GM10248 (cell line): ENCODE results near the gene ARHGEF25.
"Not testable (repeated sequence)": the region's sequence is repeated elsewhere in the genome, so short reads cannot be mapped to it uniquely, and the experiment has no call there.

Experiments
- CTCF ChIA-PET: fragments of 300-600 bp; sonication (Branson Sonifier 250); formaldehyde crosslinking; extraction: SDS; loops from one replicate; lab custom pipeline; 2021; ENCODE audit warnings: antibody characterized with exemption; lab: Yijun Ruan, JAX
- POLR2A ChIA-PET: fragments of 350-650 bp; sonication (Branson Sonifier 250); formaldehyde crosslinking; extraction: SDS; loops from one replicate; lab custom pipeline; 2020; ENCODE audit warnings: antibody characterized with exemption; lab: Yijun Ruan, JAX
- DNase-seq: peaks from one replicate; pipeline ENCODE4 v3.0.0; 2012; ENCODE audit errors: extremely low spot score
- TF ChIP-seq, protein P1 (sequence below): IDR thresholded peaks from 2 replicates; pipeline ENCODE4 v1.5.1; 2012; ENCODE audit warnings: mild to moderate bottlenecking, low read depth; ENCODE audit errors: extremely low read depth, missing control alignments, control extremely low read depth

Gene ARHGEF25

DNA sequence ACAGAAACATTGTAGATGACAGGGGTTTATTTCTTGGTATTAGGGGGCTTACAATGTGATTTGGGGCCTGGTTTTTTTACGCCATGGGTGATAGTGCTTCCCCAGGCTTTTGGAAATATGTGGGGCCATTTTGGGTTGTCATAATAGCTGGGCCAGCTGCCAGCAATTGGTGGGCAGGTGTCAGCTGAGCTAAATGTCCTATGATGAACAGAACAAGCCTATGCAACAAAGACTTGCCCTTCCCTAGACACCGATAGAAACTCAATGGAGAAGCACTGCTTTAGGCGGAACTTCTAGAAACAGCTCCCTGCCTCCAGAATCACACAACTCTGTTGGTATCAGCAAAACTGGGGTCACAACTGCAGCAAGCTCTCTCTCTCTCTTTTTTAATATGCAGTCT is 26.9 kb downstream of the ARHGEF25 start:
- TF ChIP-seq, protein P1, sequence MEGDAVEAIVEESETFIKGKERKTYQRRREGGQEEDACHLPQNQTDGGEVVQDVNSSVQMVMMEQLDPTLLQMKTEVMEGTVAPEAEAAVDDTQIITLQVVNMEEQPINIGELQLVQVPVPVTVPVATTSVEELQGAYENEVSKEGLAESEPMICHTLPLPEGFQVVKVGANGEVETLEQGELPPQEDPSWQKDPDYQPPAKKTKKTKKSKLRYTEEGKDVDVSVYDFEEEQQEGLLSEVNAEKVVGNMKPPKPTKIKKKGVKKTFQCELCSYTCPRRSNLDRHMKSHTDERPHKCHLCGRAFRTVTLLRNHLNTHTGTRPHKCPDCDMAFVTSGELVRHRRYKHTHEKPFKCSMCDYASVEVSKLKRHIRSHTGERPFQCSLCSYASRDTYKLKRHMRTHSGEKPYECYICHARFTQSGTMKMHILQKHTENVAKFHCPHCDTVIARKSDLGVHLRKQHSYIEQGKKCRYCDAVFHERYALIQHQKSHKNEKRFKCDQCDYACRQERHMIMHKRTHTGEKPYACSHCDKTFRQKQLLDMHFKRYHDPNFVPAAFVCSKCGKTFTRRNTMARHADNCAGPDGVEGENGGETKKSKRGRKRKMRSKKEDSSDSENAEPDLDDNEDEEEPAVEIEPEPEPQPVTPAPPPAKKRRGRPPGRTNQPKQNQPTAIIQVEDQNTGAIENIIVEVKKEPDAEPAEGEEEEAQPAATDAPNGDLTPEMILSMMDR: no peak
- DNase-seq: no peak
- ChIA-PET POLR2A (no interaction called here), CTCF (interaction anchor here (1.0 to 2.8 kb wide), 8 partner anchors 14 to 180 kb away, joined by 3 to 11 read pairs (median 6); no protein-coding TSS in a partner anchor)

DNA sequence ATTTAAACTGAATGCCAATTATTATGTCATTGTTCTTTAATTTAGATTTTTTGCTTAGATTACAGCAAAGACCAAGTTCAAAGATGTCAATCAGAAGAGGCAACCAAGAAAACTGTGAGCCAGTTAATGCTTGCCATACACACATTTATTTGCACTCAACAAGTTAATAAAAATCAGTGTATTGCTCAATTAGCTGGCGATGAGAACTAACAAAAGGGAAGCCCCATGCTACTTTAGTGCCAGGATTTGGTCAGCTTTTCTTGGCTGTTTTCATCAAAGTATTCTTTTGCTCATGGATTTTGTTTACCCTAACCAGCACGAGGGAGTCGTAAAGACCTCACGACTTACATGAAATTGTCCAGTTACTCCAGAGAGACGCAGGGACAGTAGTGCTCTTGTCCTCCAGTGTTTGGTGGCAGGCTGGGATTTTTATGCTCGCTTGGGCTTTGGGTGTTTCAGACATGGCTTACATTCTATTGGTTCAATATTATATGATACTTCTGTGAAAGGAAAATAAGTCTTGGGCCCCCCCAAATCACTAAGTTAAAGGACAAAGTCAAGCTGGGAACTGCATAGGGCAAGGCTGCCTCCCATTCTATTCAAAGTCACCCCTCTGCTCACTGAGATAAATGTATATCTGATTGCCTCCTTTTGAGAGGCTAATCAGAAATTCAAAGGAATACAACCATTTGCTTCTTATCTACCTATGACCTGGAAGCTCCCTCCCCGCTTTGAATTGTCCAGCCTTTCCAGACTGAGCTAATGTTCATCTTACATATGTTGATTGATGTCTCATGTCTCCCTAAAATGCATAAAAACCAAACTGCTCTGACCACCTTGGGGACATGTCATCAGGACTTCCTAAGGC is 29.2 kb downstream of the ARHGEF25 start:
- DNase-seq: no peak
- ChIA-PET CTCF (interaction anchor here (1.3 to 5.3 kb wide), 5 partner anchors 7 to 57 kb away, joined by 4 to 30 read pairs (median 9); partner anchors contain the start of gene B4GALNT1), POLR2A (no interaction called here)
- TF ChIP-seq, protein P1: no peak

DNA sequence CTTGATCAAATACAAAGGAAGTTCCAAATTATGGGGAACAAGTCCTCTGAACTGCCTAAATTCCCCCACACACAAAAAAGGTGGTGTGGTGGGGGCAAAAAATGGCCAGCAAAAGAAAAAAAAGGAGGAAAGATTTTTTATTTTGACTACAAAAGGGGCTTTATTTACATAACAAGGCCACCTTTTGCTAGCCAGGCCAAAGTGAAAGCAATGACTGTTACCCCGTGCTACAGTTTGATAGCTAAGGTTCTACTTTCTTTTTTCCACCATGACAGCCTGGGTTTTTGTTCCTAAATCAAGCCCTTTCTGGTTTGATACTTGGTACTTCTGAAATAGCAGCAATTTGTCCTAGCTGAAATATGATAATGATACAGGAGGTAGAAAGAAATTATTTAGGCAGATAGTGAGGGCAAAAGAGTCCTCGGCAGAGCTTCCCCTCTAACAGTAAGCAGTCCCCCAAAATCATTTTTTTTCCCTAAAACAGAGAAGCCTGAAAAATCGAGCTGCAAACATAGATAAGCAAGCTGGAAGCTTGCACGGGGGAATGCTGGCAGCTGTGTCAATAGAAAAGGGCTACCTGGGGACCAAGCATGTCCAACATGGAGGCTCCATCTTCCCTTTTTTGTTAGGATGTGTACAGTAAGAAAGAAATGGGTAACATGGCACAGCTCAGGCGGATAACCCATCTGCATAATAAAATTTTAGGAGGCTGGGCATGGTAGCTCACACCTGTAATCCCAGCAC is 30.6 kb downstream of the ARHGEF25 start:
- CTCF ChIA-PET: interaction anchor here (0.8 to 5.3 kb wide), 5 partner anchors 9 to 59 kb away, joined by 3 to 30 read pairs (median 8); partner anchors contain the start of gene B4GALNT1
- no peak for DNase-seq

DNA sequence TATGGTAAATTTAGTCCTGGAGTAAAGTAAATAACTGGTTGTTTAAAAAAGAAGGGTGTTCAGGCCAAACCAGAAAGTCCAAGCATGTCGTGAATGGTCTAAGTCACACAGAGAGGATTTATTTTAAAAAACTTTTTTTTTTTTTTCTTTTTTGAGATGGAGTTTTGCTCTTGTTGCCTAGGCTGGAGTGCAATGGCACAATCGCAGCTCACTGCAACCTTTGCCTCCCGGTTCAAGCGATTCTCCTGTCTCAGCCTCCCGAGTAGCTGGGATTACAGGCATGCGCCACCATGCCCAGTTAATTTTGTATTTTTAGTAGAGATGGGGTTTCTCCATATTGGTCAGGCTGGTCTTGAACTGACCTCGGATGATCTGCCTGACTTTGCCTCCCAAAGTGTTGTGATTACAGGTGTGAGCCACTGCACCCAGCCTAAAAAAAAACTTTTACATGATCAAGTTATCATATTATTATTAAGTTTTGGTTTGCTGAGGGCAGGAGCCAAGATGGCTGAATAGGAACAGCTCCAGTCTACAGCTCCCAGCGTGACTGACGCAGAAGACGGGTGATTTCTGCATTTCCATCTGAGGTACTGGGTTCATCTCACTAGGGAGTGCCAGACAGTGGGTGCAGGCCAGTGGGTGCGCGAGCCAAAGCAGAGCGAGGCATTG is 34.9 kb downstream of the ARHGEF25 start:
- CTCF ChIA-PET: interaction anchor here (1.3 to 5.3 kb wide), 2 partner anchors 13 to 63 kb away, joined by 6 to 30 read pairs; partner anchors contain the start of gene B4GALNT1
- POLR2A ChIA-PET, DNase-seq: not testable (repeated sequence)

More for the DNA sequence above, 30.6 kb downstream of the ARHGEF25 start:
- TF ChIP-seq, protein P1: no peak
- POLR2A ChIA-PET: interaction anchor here (0.5 kb wide), 1 partner anchor 68 kb away, joined by 3 read pairs; no protein-coding TSS in a partner anchor

DNA sequence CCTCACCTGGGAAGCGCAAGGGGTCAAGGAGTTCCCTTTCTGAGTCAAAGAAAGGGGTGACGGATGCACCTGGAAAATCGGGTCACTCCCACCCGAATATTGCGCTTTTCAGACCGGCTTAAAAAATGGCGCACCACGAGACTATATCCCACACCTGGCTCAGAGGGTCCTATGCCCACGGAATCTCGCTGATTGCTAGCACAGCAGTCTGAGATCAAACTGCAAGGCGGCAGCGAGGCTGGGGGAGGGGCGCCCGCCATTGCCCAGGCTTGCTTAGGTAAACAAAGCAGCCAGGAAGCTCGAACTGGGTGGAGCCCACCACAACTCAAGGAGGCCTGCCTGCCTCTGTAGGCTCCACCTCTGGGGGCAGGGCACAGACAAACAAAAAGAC is 35.4 kb downstream of the ARHGEF25 start:
- CTCF ChIA-PET: interaction anchor here (1.3 kb wide), 1 partner anchor 63 kb away, joined by 6 read pairs; no protein-coding TSS in a partner anchor
- DNase-seq, POLR2A ChIA-PET: not testable (repeated sequence)

DNA sequence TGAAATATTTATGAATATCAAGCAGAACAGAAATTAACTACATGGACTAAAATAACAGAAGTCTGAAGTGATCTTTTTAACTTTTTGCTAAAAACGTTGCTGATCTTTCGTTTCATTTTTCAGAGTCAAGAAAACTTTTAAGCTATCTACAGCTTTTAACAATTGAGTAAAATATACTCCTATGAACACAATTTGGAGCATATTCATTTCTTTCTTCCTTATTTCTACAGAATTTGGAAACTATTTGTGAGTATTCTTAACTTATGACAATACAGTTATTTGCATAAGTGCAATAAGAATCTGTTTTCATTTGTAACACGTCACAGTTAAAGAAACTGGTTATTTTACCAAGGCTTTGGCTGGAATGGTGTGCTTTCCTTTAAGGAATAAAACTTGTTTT is 42.8 kb downstream of the ARHGEF25 start:
- POLR2A ChIA-PET: no interaction called here
- DNase-seq: no peak
- CTCF ChIA-PET: interaction anchor here (1.4 kb wide), 1 partner anchor 9 kb away, joined by 3 read pairs; no protein-coding TSS in a partner anchor
- TF ChIP-seq, protein P1: no peak
